IMR-90 (cell line): ENCODE results near the gene TENM3. TPM values are rescaled to one million over a fixed set of nuclear protein-coding genes. Genes with fewer than 3 reads are reported as not detected.

ENCODE experiments used
- ATAC-seq: fragments of 200-7000 bp; cut with Tn5 transposase; 2 replicates; pipeline ENCODE4 v1.9.1; 2020; ENCODE audit warnings: low read depth, mild to moderate bottlenecking, moderate library complexity
- BruUV-seq: library from RNA; stranded (reverse); fragments of 400-500 nt; replicated peaks from 2 replicates; lab custom pipeline; 2021; lab: Mats Ljungman, UMichigan
- CTCF ChIA-PET: fragments of 300-600 bp; formaldehyde crosslinking; extraction: SDS; loops from one replicate; lab custom pipeline; 2021; ENCODE audit warnings: antibody characterized with exemption; lab: Yijun Ruan, JAX
- POLR2A ChIA-PET: fragments of 300-600 bp; sonication (Branson Sonifier 250); formaldehyde crosslinking; loops from one replicate; lab custom pipeline; 2022; ENCODE audit warnings: antibody characterized with exemption; ENCODE audit not compliant: unreplicated experiment; lab: Charles Lee
- DNase-seq: peaks from one replicate; pipeline ENCODE4 v3.0.0; 2013
- H2AFZ ChIP-seq: replicated peaks from 2 replicates; pipeline ENCODE3; 2013; ENCODE audit warnings: low read length, mild to moderate bottlenecking; ENCODE audit not compliant: poor library complexity
- H2AK5ac ChIP-seq: 2 replicates; pipeline ENCODE4 v1.6.1; 2013; ENCODE audit warnings: low read depth, low read length, inconsistent platforms
- H2AK9ac ChIP-seq: replicated peaks from 2 replicates; pipeline ENCODE3; 2013; ENCODE audit warnings: mild to moderate bottlenecking, low read depth, low read length, moderate library complexity; ENCODE audit not compliant: poor library complexity
- H2BK120ac ChIP-seq: 2 replicates; pipeline ENCODE4 v1.6.1; 2013; ENCODE audit warnings: low read depth, low read length, inconsistent platforms
- H2BK15ac ChIP-seq: 3 replicates; pipeline ENCODE4 v1.6.1; 2013; ENCODE audit warnings: low read depth, low read length, inconsistent platforms
- H2BK20ac ChIP-seq: 2 replicates; pipeline ENCODE4 v1.6.1; 2013; ENCODE audit warnings: low read depth, mild to moderate bottlenecking, inconsistent platforms, low read length, moderate library complexity
- H2BK5ac ChIP-seq: 2 replicates; pipeline ENCODE4 v1.6.1; 2013; ENCODE audit warnings: mild to moderate bottlenecking, low read depth, low read length, inconsistent platforms; ENCODE audit not compliant: poor library complexity, severe bottlenecking
- H3K14ac ChIP-seq: replicated peaks from 2 replicates; pipeline ENCODE4 v1.6.1; 2013; ENCODE audit warnings: low read depth, low read length, inconsistent platforms
- H3K18ac ChIP-seq: 2 replicates; pipeline ENCODE4 v1.6.1; 2013; ENCODE audit warnings: low read depth, low read length, control low read depth
- H3K23ac ChIP-seq: 2 replicates; pipeline ENCODE4 v1.6.1; 2013; ENCODE audit warnings: low read depth, low read length, inconsistent platforms
- H3K27ac ChIP-seq: 2 replicates; pipeline ENCODE4 v1.5.1; 2013; ENCODE audit warnings: mild to moderate bottlenecking, control low read depth, low read length; ENCODE audit not compliant: insufficient read depth
- H3K27me3 ChIP-seq: 2 replicates; pipeline ENCODE4 v1.6.1; 2013; ENCODE audit warnings: low read length; ENCODE audit not compliant: control insufficient read depth, insufficient read depth
- H3K36me3 ChIP-seq: 2 replicates; pipeline ENCODE4 v1.6.1; 2013; ENCODE audit warnings: low read length, mixed read lengths; ENCODE audit not compliant: control insufficient read depth, insufficient read depth
- H3K4ac ChIP-seq: 2 replicates; pipeline ENCODE4 v1.6.1; 2013; ENCODE audit warnings: low read depth, low read length, inconsistent platforms
- H3K4me1 ChIP-seq: 2 replicates; pipeline ENCODE4 v1.6.1; 2013; ENCODE audit warnings: low read length, mixed read lengths; ENCODE audit not compliant: control insufficient read depth, insufficient read depth
- H3K4me2 ChIP-seq: 2 replicates; pipeline ENCODE4 v1.6.1; 2013; ENCODE audit warnings: low read depth, mild to moderate bottlenecking, control low read depth, low read length, moderate library complexity
- H3K4me3 ChIP-seq: 2 replicates; pipeline ENCODE4 v1.5.1; 2013; ENCODE audit warnings: low read depth, mild to moderate bottlenecking, control low read depth, low read length, moderate library complexity; ENCODE audit not compliant: insufficient read depth
- H3K56ac ChIP-seq: 2 replicates; pipeline ENCODE4 v1.6.1; 2013; ENCODE audit warnings: low read length, inconsistent platforms; ENCODE audit not compliant: insufficient read depth; ENCODE audit errors: extremely low read depth
- H3K79me1 ChIP-seq, 2 experiments: 2 replicates each; pipeline ENCODE4 v1.6.1; 2013; ENCODE audit warnings: low read length in 2 of 2, inconsistent platforms in 1 of 2, low read depth in 1 of 2
- H3K9ac ChIP-seq: 2 replicates; pipeline ENCODE4 v1.6.1; 2013; ENCODE audit warnings: low read depth, low read length, control low read depth
- H3K9me1 ChIP-seq: 2 replicates; pipeline ENCODE4 v1.6.1; 2013; ENCODE audit warnings: low read length, inconsistent platforms; ENCODE audit not compliant: insufficient read depth
- H3K9me3 ChIP-seq: 2 replicates; pipeline ENCODE4 v1.6.1; 2013; ENCODE audit warnings: low read length; ENCODE audit not compliant: control insufficient read depth, insufficient read depth
- H4K20me1 ChIP-seq: 2 replicates; pipeline ENCODE4 v1.6.1; 2013; ENCODE audit warnings: low read length, inconsistent platforms; ENCODE audit not compliant: insufficient read depth
- H4K5ac ChIP-seq: 2 replicates; pipeline ENCODE4 v1.6.1; 2013; ENCODE audit warnings: mild to moderate bottlenecking, low read depth, low read length, control low read depth
- H4K8ac ChIP-seq, 2 experiments: 2 replicates each; pipeline ENCODE4 v1.6.1; 2013; ENCODE audit warnings: low read depth in 2 of 2, low read length in 2 of 2, control low read depth in 1 of 2, inconsistent platforms in 1 of 2
- H4K91ac ChIP-seq: 2 replicates; pipeline ENCODE4 v1.6.1; 2013; ENCODE audit warnings: low read depth, low read length, inconsistent platforms; ENCODE audit not compliant: insufficient read depth
- BHLHE40 ChIP-seq: fragments of 150-350 bp; IDR thresholded peaks from 2 replicates; pipeline ENCODE4 v1.6.1; 2016; ENCODE audit warnings: mild to moderate bottlenecking, low read depth, low read length
- CHD1 ChIP-seq: IDR thresholded peaks from 2 replicates; pipeline ENCODE4 v1.6.1; 2012; ENCODE audit warnings: low read depth, low read length, improper control_type of control experiment
- CTCF ChIP-seq: conservative IDR thresholded peaks from 2 replicates; pipeline ENCODE4 v1.5.1; 2012; ENCODE audit warnings: mild to moderate bottlenecking, low read depth, low read length, improper control_type of control experiment
- FOS ChIP-seq: fragments of 150-350 bp; IDR thresholded peaks from 2 replicates; pipeline ENCODE4 v1.6.1; 2016; ENCODE audit warnings: low read depth, low read length
- MAFK ChIP-seq: IDR thresholded peaks from 2 replicates; pipeline ENCODE4 v1.6.1; 2012; ENCODE audit warnings: low read depth, low read length, improper control_type of control experiment
- MXI1 ChIP-seq: IDR thresholded peaks from 2 replicates; pipeline ENCODE4 v1.6.1; 2012; ENCODE audit warnings: low read depth, mild to moderate bottlenecking, low read length, moderate library complexity, borderline replicate concordance
- NFE2L2 ChIP-seq: fragments of 150-350 bp; IDR thresholded peaks from 2 replicates; pipeline ENCODE4 v1.6.1; 2016; ENCODE audit warnings: low read depth, mild to moderate bottlenecking, low read length
- RCOR1 ChIP-seq: IDR thresholded peaks from 2 replicates; pipeline ENCODE4 v1.6.1; 2012; ENCODE audit warnings: mild to moderate bottlenecking, low read length, improper control_type of control experiment; ENCODE audit not compliant: insufficient replicate concordance
- RFX5 ChIP-seq: IDR thresholded peaks from 2 replicates; pipeline ENCODE4 v1.8.0; 2012; ENCODE audit warnings: low read depth, mild to moderate bottlenecking, low read length, moderate library complexity
- SMC3 ChIP-seq: fragments of 150-350 bp; IDR thresholded peaks from 2 replicates; pipeline ENCODE4 v1.6.1; 2016; ENCODE audit warnings: low read depth, mild to moderate bottlenecking, antibody characterized with exemption, low read length, moderate library complexity
- WGBS, 2 experiments: methylation state at CpG; one replicate each; pipeline versions ENCODE4 v1.1.5 to v1.1.7; 2013; ENCODE audit warnings: missing lambda C conversion rate in 2 of 2; ENCODE audit not compliant: insufficient read length in 1 of 2; ENCODE audit errors: extremely low coverage in 2 of 2; 5-methylcytosine and 5-hydroxymethylcytosine counted together
- dilution Hi-C: fragments of 300-500 bp; cut with HindIII; formaldehyde crosslinking; loops from one replicate; pipeline ENCODE4 v1.14.3; 2018; ENCODE audit warnings: low sequenced_read_pairs; ENCODE audit not compliant: unreplicated experiment
- in situ Hi-C: fragments of 300-500 bp; cut with MboI; formaldehyde crosslinking; loops from 3 replicates; pipeline ENCODE4 v1.14.3; 2019; ENCODE audit warnings: low sequenced_read_pairs, inconsistent platforms, mixed read lengths
- intact Hi-C: fragments of 100-400 bp; cut with micrococcal nuclease; formaldehyde crosslinking; loops from 2 replicates; pipeline ENCODE4 v1.10.0; 2022
- polyA plus RNA-seq, 3 experiments: library from polyadenylated mRNA; depleted of rRNA; stranded (reverse); fragments of >200 nt; gene quantifications; 2 replicates each; pipeline ENCODE4 v1.2.3, GENCODE V29; 2012; ENCODE audit warnings: low replicate concordance in 1 of 3
- total RNA-seq: library from RNA; depleted of rRNA; stranded (reverse); fragments of >200 nt; gene quantifications from 2 replicates; pipeline ENCODE4 v1.2.3, GENCODE V29; 2012

TENM3 gene
- total and polyA plus RNA-seq, 2 of the 4 experiments (the other 2 are of a cell fraction): 29.9 to 173 TPM

- Histone ChIP-seq H3K79me1 (peaks cover 6 to 7% of the 10 kb centered on the region in 2 experiments; a peak in 1 of 4 replicates), H3K14ac (no peak overlapping the region), H3K56ac (no peak overlapping the region), H3K9me3 (no peaks in the 10 kb centered on the region), H2AFZ (no peak overlapping the region), H2AK9ac (no peak overlapping the region), H4K8ac (peak overlapping the region; percentile 39 to 53; a peak in 1 of 4 replicates), H3K4me1 (peaks cover 5% of the 10 kb centered on the region; the same call in 1 of the 2 replicates), H4K91ac (no peak overlapping the region), H3K4me3 (no peak overlapping the region), H3K4ac (no peak overlapping the region), H3K18ac (peak overlapping the region; percentile 75; the same call in 1 of the 2 replicates), H3K4me2 (no peak overlapping the region), H3K27ac (no peak overlapping the region), H3K23ac (no peak overlapping the region), H4K5ac (peak overlapping the region; percentile 53; the same call in 1 of the 2 replicates), H2BK15ac (no peak overlapping the region), H2BK20ac (no peak overlapping the region; the same call in 1 of the 2 replicates), H3K27me3 (no peaks in the 10 kb centered on the region), H2BK120ac (no peak overlapping the region), H2BK5ac (no peak overlapping the region), H2AK5ac (no peak overlapping the region), H4K20me1 (no peaks in the 10 kb centered on the region), H3K36me3 (no peaks in the 10 kb centered on the region), H3K9me1 (0 out of 2 replicates have a peak, but pooled peaks cover 4% of the 10 kb centered on the region), H3K9ac (no peak overlapping the region)
- dilution Hi-C loops: no loop called here
- TF ChIP-seq MAFK (no peak), RCOR1 (no peak), MXI1 (no peak), BHLHE40 (no peak), FOS (no peak), CHD1 (no peak), NFE2L2 (no peak), SMC3 (no peak), CTCF (no peak), RFX5 (no peak)
- no peak for DNase-seq
- intact Hi-C loops: no loop called here
- no TSS peak for BruUV-seq
- no peak for ATAC-seq
- WGBS, 2 experiments: 80% methylated on average over 1 of the region's 6 CpGs; no CpG with 5 or more reads in 1 of the 2 experiments
- CTCF ChIA-PET: no interaction called here
- POLR2A ChIA-PET: no interaction called here
- in situ Hi-C loops: no loop called here
Observed at GRCh38 chr4:182575225-182575624, 332.0 kb downstream of the TENM3 start.
